ENCODE measurements around the gene ANKRD27.

Gene ANKRD27

GRCh38 chr19:32558607-32559228, 116.3 kb downstream of the ANKRD27 start:
- no peak for DNase-seq (ENCODE audit: low read depth in 3 of 3)

GRCh38 chr19:32555786-32556185, 119.2 kb downstream of the ANKRD27 start:
- no peak for DNase-seq (ENCODE audit: low read depth in 3 of 3)

GRCh38 chr19:32550666-32551065, 124.3 kb downstream of the ANKRD27 start:
- no peak for DNase-seq (ENCODE audit: low read depth in 3 of 3)
